ENCODE measurements around the gene BCS1L.

Gene BCS1L

DNA sequence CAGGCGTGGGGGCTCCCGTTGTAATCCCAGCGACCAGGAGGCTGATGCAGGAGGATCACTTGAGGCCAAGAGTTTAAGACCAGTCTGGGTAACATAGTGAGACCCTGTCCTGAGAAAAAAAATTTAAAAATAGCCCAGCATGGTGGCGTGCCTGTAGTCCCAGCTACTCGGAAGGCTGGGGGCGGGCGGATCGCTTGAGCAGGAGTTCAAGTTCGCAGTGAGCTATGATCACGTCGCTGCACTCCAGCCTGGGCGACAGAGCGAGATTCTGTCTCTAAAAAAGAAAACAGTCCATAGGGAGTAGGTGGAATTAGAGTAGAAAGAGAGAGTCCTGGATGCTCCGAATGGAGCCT lies 50.8 kb downstream of the BCS1L start:
- no peak for DNase-seq (ENCODE audit: low spot score in 2 of 2)
- Mint-ChIP-seq H3K9me3 (no peaks in the 10 kb centered on the region), H3K27ac (ENCODE audit: low read depth) (peak overlapping the region; percentile 95), H3K4me3 (peak overlapping the region; percentile 88), H3K27me3 (no peaks in the 10 kb centered on the region), H3K4me1 (peaks cover 20% of the 10 kb centered on the region), H3K36me3 (ENCODE audit: insufficient read depth) (peaks cover 7% of the 10 kb centered on the region)
- ATAC-seq (replicated peaks; ENCODE audit: extremely low read depth, poor library complexity, severe bottlenecking): no peak

DNA sequence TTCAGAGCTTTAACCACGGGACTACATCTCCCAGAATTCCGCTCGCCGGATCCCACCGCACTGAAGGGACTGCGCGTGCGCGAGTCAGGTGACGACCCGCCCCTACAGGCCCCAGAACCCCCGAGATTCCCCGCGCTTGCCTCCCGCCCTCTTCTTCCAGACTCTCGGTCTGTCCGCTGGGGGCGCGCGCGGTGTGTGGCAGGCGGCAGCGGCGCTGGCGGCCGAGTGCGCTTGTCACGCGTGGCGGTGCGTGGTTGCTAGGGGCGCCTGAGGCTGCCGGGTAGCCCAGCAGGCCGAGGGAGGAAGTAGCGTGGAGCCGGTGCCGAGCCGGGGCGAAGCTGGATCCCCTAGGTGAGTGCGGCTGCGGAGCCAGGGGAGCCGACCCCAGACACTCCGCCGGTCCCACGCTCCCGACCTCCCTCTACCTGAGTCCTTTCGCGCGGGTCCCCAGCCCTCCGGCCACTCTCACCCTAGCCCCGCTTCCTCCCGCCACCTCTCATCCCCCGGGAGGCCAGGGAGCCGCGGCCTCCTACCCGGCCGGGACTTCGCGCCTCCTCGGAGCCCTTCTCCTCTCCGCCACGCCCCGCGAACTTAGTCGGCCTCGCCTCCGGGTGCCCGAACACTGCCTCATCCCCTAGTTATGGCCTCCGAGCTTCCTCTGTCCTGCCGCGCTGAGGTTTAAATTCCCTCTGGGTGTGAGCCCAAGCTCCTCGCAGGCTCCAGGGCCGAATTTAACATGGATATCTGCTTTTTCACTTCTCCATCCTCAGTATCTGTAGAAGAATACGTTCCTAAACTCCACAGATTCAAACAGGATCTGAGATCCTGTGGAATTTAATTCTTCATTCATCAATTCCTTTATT lies 51.4 kb downstream of the BCS1L start, which contains the start of gene TTLL4:
TSS of gene TTLL4 (plus strand) at position 149 of the 863 bp plus-strand sequence. CDS start 26,842 bp downstream, outside the sequence.
- peak; percentile 98 for ATAC-seq (replicated peaks; ENCODE audit: extremely low read depth, poor library complexity, severe bottlenecking)
- peak within 1 kb of the TSS; percentile 88 for H3K4me3 Mint-ChIP-seq
- peaks cover 10% of the 10 kb centered on the region for H3K36me3 Mint-ChIP-seq (ENCODE audit: insufficient read depth)
- H3K27ac Mint-ChIP-seq (ENCODE audit: low read depth): peak within 1 kb of the TSS; percentile 95
- DNase-seq (ENCODE audit: low spot score in 2 of 2): peak; percentile 97 to 98
- H3K4me1 Mint-ChIP-seq: peaks cover 20% of the 10 kb centered on the region
- no peaks in the 10 kb centered on the region for H3K9me3 Mint-ChIP-seq
- H3K27me3 Mint-ChIP-seq: no peaks in the 10 kb centered on the region

DNA sequence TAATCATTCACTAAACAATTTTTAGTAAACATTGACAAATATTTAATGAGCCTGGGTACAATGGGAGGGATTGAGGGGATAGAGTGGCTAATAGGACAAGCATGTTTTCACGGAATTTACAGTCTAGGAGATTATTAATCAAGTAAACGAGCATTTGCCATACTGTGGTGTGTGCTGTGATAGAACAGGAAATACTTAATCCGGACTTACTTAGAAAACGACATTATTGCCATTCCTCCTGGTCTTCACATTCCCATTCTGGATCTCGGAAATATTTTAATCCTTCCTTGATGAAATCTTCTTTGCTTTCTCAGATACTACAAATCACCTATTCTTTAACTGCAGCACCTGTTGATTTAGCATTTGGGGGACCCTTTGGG lies 52.1 kb downstream of the BCS1L start:
- Mint-ChIP-seq H3K9me3 (no peaks in the 10 kb centered on the region), H3K36me3 (ENCODE audit: insufficient read depth) (peaks cover 10% of the 10 kb centered on the region), H3K4me1 (peaks cover 20% of the 10 kb centered on the region), H3K27me3 (no peaks in the 10 kb centered on the region), H3K27ac (ENCODE audit: low read depth) (peak overlapping the region; percentile 95), H3K4me3 (peak overlapping the region; percentile 88)
- DNase-seq (ENCODE audit: low spot score in 2 of 2) (no peak), ATAC-seq (replicated peaks; ENCODE audit: extremely low read depth, poor library complexity, severe bottlenecking) (no peak)

Measured in central memory CD8-positive, alpha-beta T cell (primary cell).